Measurements from ENCODE around the gene ST6GALNAC4. TPM values are rescaled to one million over a fixed set of nuclear protein-coding genes. Genes with fewer than 3 reads are reported as not detected.

Gene ST6GALNAC4
- total RNA-seq, 1 experiment from 2014 or later = 13.2 TPM

GRCh38 chr9:127865645-127866464 is 51.0 kb downstream of the ST6GALNAC4 start:
- Histone ChIP-seq H3K36me3 (ENCODE audit: control insufficient read depth, insufficient read depth, low read length) (no peaks in the 10 kb centered on the region), H3K27me3 (replicated peaks; ENCODE audit: control insufficient read depth, insufficient read depth, low read length) (no peaks in the 10 kb centered on the region), H3K4me3 (ENCODE audit: low read depth, low read length) (no peak overlapping the region), H3K4me1 (0 out of 2 replicates have a peak, but pooled peaks cover 4% of the 10 kb centered on the region), H3K9me3 (no peaks in the 10 kb centered on the region)
- CTCF ChIA-PET = interaction anchor here (1.1 to 1.6 kb wide), 2 partner anchors 65 to 131 kb away, joined by 3 read pairs; partner anchors contain the start of gene TOR2A
- peaks cover 11% of the 10 kb centered on the region for H3K4me1 Mint-ChIP-seq (ENCODE audit: low read depth, unreplicated experiment)
- no peak overlapping the region for H3K4me3 Mint-ChIP-seq (ENCODE audit: unreplicated experiment)
- peaks cover 8% of the 10 kb centered on the region for H3K36me3 Mint-ChIP-seq (ENCODE audit: insufficient read depth, unreplicated experiment)
- H3K9me3 Mint-ChIP-seq (ENCODE audit: unreplicated experiment) = no peaks in the 10 kb centered on the region
- TF ChIP-seq CTCF (IDR thresholded peaks at IDR 0.05; ENCODE audit: insufficient read depth in 1 of 2, low read depth in 1 of 2, low read length in 1 of 2, severe bottlenecking in 1 of 2, unreplicated experiment in 1 of 2) = no peak
- no peak overlapping the region for H3K27ac Mint-ChIP-seq (ENCODE audit: unreplicated experiment)
- DNase-seq = no peak
- BruUV-seq (replicated peaks) = no TSS peak
- H3K27me3 Mint-ChIP-seq (ENCODE audit: insufficient read depth, unreplicated experiment) = no peaks in the 10 kb centered on the region
- POLR2A ChIA-PET = no interaction called here
- intact Hi-C loops (cut with micrococcal nuclease; ENCODE audit: unreplicated experiment) = no loop called here

- no TSS peak for BruUV-seq (replicated peaks)
- ChIA-PET CTCF (interaction anchor here (0.6 to 0.9 kb wide), 2 partner anchors 54 to 296 kb away, joined by 5 read pairs; partner anchors contain the start of gene ST6GALNAC4), POLR2A (no interaction called here)
- no peak for TF ChIP-seq CTCF (IDR thresholded peaks at IDR 0.05; ENCODE audit: insufficient read depth in 1 of 2, low read depth in 1 of 2, low read length in 1 of 2, severe bottlenecking in 1 of 2, unreplicated experiment in 1 of 2)
- H3K9me3 ChIP-seq = no peaks in the 10 kb centered on the region
- intact Hi-C loops (cut with micrococcal nuclease; ENCODE audit: unreplicated experiment) = no loop called here
- no peaks in the 10 kb centered on the region for H3K9me3 Mint-ChIP-seq (ENCODE audit: unreplicated experiment)
- peaks cover 18% of the 10 kb centered on the region for H3K4me1 Mint-ChIP-seq (ENCODE audit: low read depth, unreplicated experiment)
- H3K27me3 Mint-ChIP-seq (ENCODE audit: insufficient read depth, unreplicated experiment) = no peaks in the 10 kb centered on the region
- peaks cover 14% of the 10 kb centered on the region; the same call in 1 of the 2 replicates for H3K4me1 ChIP-seq
- H3K36me3 Mint-ChIP-seq (ENCODE audit: insufficient read depth, unreplicated experiment) = peaks cover 10% of the 10 kb centered on the region
- no peak overlapping the region for H3K4me3 ChIP-seq (ENCODE audit: low read depth, low read length)
- no peaks in the 10 kb centered on the region for H3K36me3 ChIP-seq (ENCODE audit: control insufficient read depth, insufficient read depth, low read length)
- H3K27me3 ChIP-seq (replicated peaks; ENCODE audit: control insufficient read depth, insufficient read depth, low read length) = no peaks in the 10 kb centered on the region
- DNase-seq = no peak
- no peak overlapping the region for H3K27ac Mint-ChIP-seq (ENCODE audit: unreplicated experiment)
- no peak overlapping the region for H3K4me3 Mint-ChIP-seq (ENCODE audit: unreplicated experiment)
Measured at GRCh38 chr9:127863191-127863621, 53.6 kb downstream of the ST6GALNAC4 start.

- Histone ChIP-seq H3K9me3 (no peaks in the 10 kb centered on the region), H3K4me1 (peaks cover 14% of the 10 kb centered on the region; the same call in 1 of the 2 replicates), H3K4me3 (ENCODE audit: low read depth, low read length) (no peak overlapping the region), H3K27me3 (replicated peaks; ENCODE audit: control insufficient read depth, insufficient read depth, low read length) (no peaks in the 10 kb centered on the region), H3K36me3 (ENCODE audit: control insufficient read depth, insufficient read depth, low read length) (no peaks in the 10 kb centered on the region)
- Mint-ChIP-seq H3K4me1 (ENCODE audit: low read depth, unreplicated experiment) (peaks cover 18% of the 10 kb centered on the region), H3K27me3 (ENCODE audit: insufficient read depth, unreplicated experiment) (no peaks in the 10 kb centered on the region), H3K36me3 (ENCODE audit: insufficient read depth, unreplicated experiment) (peaks cover 10% of the 10 kb centered on the region), H3K27ac (ENCODE audit: unreplicated experiment) (no peak overlapping the region), H3K4me3 (ENCODE audit: unreplicated experiment) (no peak overlapping the region), H3K9me3 (ENCODE audit: unreplicated experiment) (no peaks in the 10 kb centered on the region)
- POLR2A ChIA-PET = no interaction called here
- TF ChIP-seq CTCF (IDR thresholded peaks at IDR 0.05; ENCODE audit: insufficient read depth in 1 of 2, low read depth in 1 of 2, low read length in 1 of 2, severe bottlenecking in 1 of 2, unreplicated experiment in 1 of 2) = no peak
- no peak for DNase-seq
- intact Hi-C loops (cut with micrococcal nuclease; ENCODE audit: unreplicated experiment) = no loop called here
- no TSS peak for BruUV-seq (replicated peaks)
- CTCF ChIA-PET = interaction anchor here (0.6 to 0.9 kb wide), 2 partner anchors 55 to 297 kb away, joined by 5 read pairs; partner anchors contain the start of gene ST6GALNAC4
Measured at GRCh38 chr9:127862075-127863011, 54.5 kb downstream of the ST6GALNAC4 start.

Measured in Caco-2 (cell line).